IMR-90 (cell line): ENCODE measurements around the gene IFNG. TPM values are rescaled to one million over a fixed set of nuclear protein-coding genes. Genes with fewer than 3 reads are reported as not detected.

ENCODE experiments used
- ATAC-seq: fragments of 200-7000 bp; cut with Tn5 transposase; 2 replicates; pipeline ENCODE4 v1.9.1; 2020; ENCODE audit warnings: low read depth, mild to moderate bottlenecking, moderate library complexity
- BruUV-seq: library from RNA; stranded (reverse); fragments of 400-500 nt; replicated peaks from 2 replicates; lab custom pipeline; 2021; lab: Mats Ljungman, UMichigan
- CTCF ChIA-PET: fragments of 300-600 bp; formaldehyde crosslinking; extraction: SDS; loops from one replicate; lab custom pipeline; 2021; ENCODE audit warnings: antibody characterized with exemption; lab: Yijun Ruan, JAX
- POLR2A ChIA-PET: fragments of 300-600 bp; sonication (Branson Sonifier 250); formaldehyde crosslinking; loops from one replicate; lab custom pipeline; 2022; ENCODE audit warnings: antibody characterized with exemption; ENCODE audit not compliant: unreplicated experiment; lab: Charles Lee
- DNase-seq: peaks from one replicate; pipeline ENCODE4 v3.0.0; 2013
- H2AFZ ChIP-seq: replicated peaks from 2 replicates; pipeline ENCODE3; 2013; ENCODE audit warnings: low read length, mild to moderate bottlenecking; ENCODE audit not compliant: poor library complexity
- H2AK5ac ChIP-seq: 2 replicates; pipeline ENCODE4 v1.6.1; 2013; ENCODE audit warnings: low read depth, low read length, inconsistent platforms
- H2AK9ac ChIP-seq: replicated peaks from 2 replicates; pipeline ENCODE3; 2013; ENCODE audit warnings: mild to moderate bottlenecking, low read depth, low read length, moderate library complexity; ENCODE audit not compliant: poor library complexity
- H2BK120ac ChIP-seq: 2 replicates; pipeline ENCODE4 v1.6.1; 2013; ENCODE audit warnings: low read depth, low read length, inconsistent platforms
- H2BK15ac ChIP-seq: 3 replicates; pipeline ENCODE4 v1.6.1; 2013; ENCODE audit warnings: low read depth, low read length, inconsistent platforms
- H2BK20ac ChIP-seq: 2 replicates; pipeline ENCODE4 v1.6.1; 2013; ENCODE audit warnings: low read depth, mild to moderate bottlenecking, inconsistent platforms, low read length, moderate library complexity
- H2BK5ac ChIP-seq: 2 replicates; pipeline ENCODE4 v1.6.1; 2013; ENCODE audit warnings: mild to moderate bottlenecking, low read depth, low read length, inconsistent platforms; ENCODE audit not compliant: poor library complexity, severe bottlenecking
- H3K14ac ChIP-seq: replicated peaks from 2 replicates; pipeline ENCODE4 v1.6.1; 2013; ENCODE audit warnings: low read depth, low read length, inconsistent platforms
- H3K18ac ChIP-seq: 2 replicates; pipeline ENCODE4 v1.6.1; 2013; ENCODE audit warnings: low read depth, low read length, control low read depth
- H3K23ac ChIP-seq: 2 replicates; pipeline ENCODE4 v1.6.1; 2013; ENCODE audit warnings: low read depth, low read length, inconsistent platforms
- H3K27ac ChIP-seq: 2 replicates; pipeline ENCODE4 v1.5.1; 2013; ENCODE audit warnings: mild to moderate bottlenecking, control low read depth, low read length; ENCODE audit not compliant: insufficient read depth
- H3K27me3 ChIP-seq: 2 replicates; pipeline ENCODE4 v1.6.1; 2013; ENCODE audit warnings: low read length; ENCODE audit not compliant: control insufficient read depth, insufficient read depth
- H3K36me3 ChIP-seq: 2 replicates; pipeline ENCODE4 v1.6.1; 2013; ENCODE audit warnings: low read length, mixed read lengths; ENCODE audit not compliant: control insufficient read depth, insufficient read depth
- H3K4ac ChIP-seq: 2 replicates; pipeline ENCODE4 v1.6.1; 2013; ENCODE audit warnings: low read depth, low read length, inconsistent platforms
- H3K4me1 ChIP-seq: 2 replicates; pipeline ENCODE4 v1.6.1; 2013; ENCODE audit warnings: low read length, mixed read lengths; ENCODE audit not compliant: control insufficient read depth, insufficient read depth
- H3K4me2 ChIP-seq: 2 replicates; pipeline ENCODE4 v1.6.1; 2013; ENCODE audit warnings: low read depth, mild to moderate bottlenecking, control low read depth, low read length, moderate library complexity
- H3K4me3 ChIP-seq: 2 replicates; pipeline ENCODE4 v1.5.1; 2013; ENCODE audit warnings: low read depth, mild to moderate bottlenecking, control low read depth, low read length, moderate library complexity; ENCODE audit not compliant: insufficient read depth
- H3K56ac ChIP-seq: 2 replicates; pipeline ENCODE4 v1.6.1; 2013; ENCODE audit warnings: low read length, inconsistent platforms; ENCODE audit not compliant: insufficient read depth; ENCODE audit errors: extremely low read depth
- H3K79me1 ChIP-seq, 2 experiments: 2 replicates each; pipeline ENCODE4 v1.6.1; 2013; ENCODE audit warnings: low read length in 2 of 2, inconsistent platforms in 1 of 2, low read depth in 1 of 2
- H3K9ac ChIP-seq: 2 replicates; pipeline ENCODE4 v1.6.1; 2013; ENCODE audit warnings: low read depth, low read length, control low read depth
- H3K9me1 ChIP-seq: 2 replicates; pipeline ENCODE4 v1.6.1; 2013; ENCODE audit warnings: low read length, inconsistent platforms; ENCODE audit not compliant: insufficient read depth
- H3K9me3 ChIP-seq: 2 replicates; pipeline ENCODE4 v1.6.1; 2013; ENCODE audit warnings: low read length; ENCODE audit not compliant: control insufficient read depth, insufficient read depth
- H4K20me1 ChIP-seq: 2 replicates; pipeline ENCODE4 v1.6.1; 2013; ENCODE audit warnings: low read length, inconsistent platforms; ENCODE audit not compliant: insufficient read depth
- H4K5ac ChIP-seq: 2 replicates; pipeline ENCODE4 v1.6.1; 2013; ENCODE audit warnings: mild to moderate bottlenecking, low read depth, low read length, control low read depth
- H4K8ac ChIP-seq, 2 experiments: 2 replicates each; pipeline ENCODE4 v1.6.1; 2013; ENCODE audit warnings: low read depth in 2 of 2, low read length in 2 of 2, control low read depth in 1 of 2, inconsistent platforms in 1 of 2
- H4K91ac ChIP-seq: 2 replicates; pipeline ENCODE4 v1.6.1; 2013; ENCODE audit warnings: low read depth, low read length, inconsistent platforms; ENCODE audit not compliant: insufficient read depth
- BHLHE40 ChIP-seq: fragments of 150-350 bp; IDR thresholded peaks from 2 replicates; pipeline ENCODE4 v1.6.1; 2016; ENCODE audit warnings: mild to moderate bottlenecking, low read depth, low read length
- CEBPB ChIP-seq: IDR thresholded peaks from 2 replicates; pipeline ENCODE4 v1.6.1; 2012; ENCODE audit warnings: low read depth, low read length, improper control_type of control experiment
- CHD1 ChIP-seq: IDR thresholded peaks from 2 replicates; pipeline ENCODE4 v1.6.1; 2012; ENCODE audit warnings: low read depth, low read length, improper control_type of control experiment
- CTCF ChIP-seq: conservative IDR thresholded peaks from 2 replicates; pipeline ENCODE4 v1.5.1; 2012; ENCODE audit warnings: mild to moderate bottlenecking, low read depth, low read length, improper control_type of control experiment
- FOS ChIP-seq: fragments of 150-350 bp; IDR thresholded peaks from 2 replicates; pipeline ENCODE4 v1.6.1; 2016; ENCODE audit warnings: low read depth, low read length
- MAFK ChIP-seq: IDR thresholded peaks from 2 replicates; pipeline ENCODE4 v1.6.1; 2012; ENCODE audit warnings: low read depth, low read length, improper control_type of control experiment
- MAZ ChIP-seq: IDR thresholded peaks from 2 replicates; pipeline ENCODE4 v1.6.1; 2012; ENCODE audit warnings: low read depth, mild to moderate bottlenecking, low read length, improper control_type of control experiment, moderate library complexity, borderline replicate concordance
- MXI1 ChIP-seq: IDR thresholded peaks from 2 replicates; pipeline ENCODE4 v1.6.1; 2012; ENCODE audit warnings: low read depth, mild to moderate bottlenecking, low read length, moderate library complexity, borderline replicate concordance
- NFE2L2 ChIP-seq: fragments of 150-350 bp; IDR thresholded peaks from 2 replicates; pipeline ENCODE4 v1.6.1; 2016; ENCODE audit warnings: low read depth, mild to moderate bottlenecking, low read length
- POLR2A ChIP-seq: IDR thresholded peaks from 2 replicates; pipeline ENCODE4 v1.6.1; 2012; ENCODE audit warnings: mild to moderate bottlenecking, low read depth, low read length
- RAD21 ChIP-seq: IDR thresholded peaks from 2 replicates; pipeline ENCODE4 v1.6.1; 2012; ENCODE audit warnings: low read length, improper control_type of control experiment
- RCOR1 ChIP-seq: IDR thresholded peaks from 2 replicates; pipeline ENCODE4 v1.6.1; 2012; ENCODE audit warnings: mild to moderate bottlenecking, low read length, improper control_type of control experiment; ENCODE audit not compliant: insufficient replicate concordance
- RFX5 ChIP-seq: IDR thresholded peaks from 2 replicates; pipeline ENCODE4 v1.8.0; 2012; ENCODE audit warnings: low read depth, mild to moderate bottlenecking, low read length, moderate library complexity
- SMC3 ChIP-seq: fragments of 150-350 bp; IDR thresholded peaks from 2 replicates; pipeline ENCODE4 v1.6.1; 2016; ENCODE audit warnings: low read depth, mild to moderate bottlenecking, antibody characterized with exemption, low read length, moderate library complexity
- WGBS, 2 experiments: methylation state at CpG; one replicate each; pipeline versions ENCODE4 v1.1.5 to v1.1.7; 2013; ENCODE audit warnings: missing lambda C conversion rate in 2 of 2; ENCODE audit not compliant: insufficient read length in 1 of 2; ENCODE audit errors: extremely low coverage in 2 of 2; 5-methylcytosine and 5-hydroxymethylcytosine counted together
- dilution Hi-C: fragments of 300-500 bp; cut with HindIII; formaldehyde crosslinking; loops from one replicate; pipeline ENCODE4 v1.14.3; 2018; ENCODE audit warnings: low sequenced_read_pairs; ENCODE audit not compliant: unreplicated experiment
- in situ Hi-C: fragments of 300-500 bp; cut with MboI; formaldehyde crosslinking; loops from 3 replicates; pipeline ENCODE4 v1.14.3; 2019; ENCODE audit warnings: low sequenced_read_pairs, inconsistent platforms, mixed read lengths
- intact Hi-C: fragments of 100-400 bp; cut with micrococcal nuclease; formaldehyde crosslinking; loops from 2 replicates; pipeline ENCODE4 v1.10.0; 2022
- polyA plus RNA-seq, 3 experiments: library from polyadenylated mRNA; depleted of rRNA; stranded (reverse); fragments of >200 nt; gene quantifications; 2 replicates each; pipeline ENCODE4 v1.2.3, GENCODE V29; 2012; ENCODE audit warnings: low replicate concordance in 1 of 3
- total RNA-seq: library from RNA; depleted of rRNA; stranded (reverse); fragments of >200 nt; gene quantifications from 2 replicates; pipeline ENCODE4 v1.2.3, GENCODE V29; 2012
- TF ChIP-seq, protein P1 (sequence below): fragments of 150-350 bp; IDR thresholded peaks from 2 replicates; pipeline ENCODE4 v1.6.1; 2016; ENCODE audit warnings: low read depth, mild to moderate bottlenecking, low read length, moderate library complexity, borderline replicate concordance
- TF ChIP-seq, protein P2 (sequence below): fragments of 150-350 bp; IDR thresholded peaks from 2 replicates; pipeline ENCODE4 v1.6.1; 2017; ENCODE audit warnings: mild to moderate bottlenecking, antibody characterized with exemption, low read length, low read depth

Gene IFNG
- total and polyA plus RNA-seq, 2 of the 4 experiments (the other 2 are of a cell fraction): not detected

- no CpG with 5 or more reads among the region's 3 CpGs for WGBS, 2 experiments
- Histone ChIP-seq H2BK15ac (no peak overlapping the region), H3K18ac (no peak overlapping the region), H4K8ac (no peak overlapping the region), H2BK120ac (no peak overlapping the region), H3K23ac (no peak overlapping the region), H3K4ac (no peak overlapping the region), H4K5ac (no peak overlapping the region), H3K27ac (no peak overlapping the region), H2BK5ac (no peak overlapping the region), H3K9me1 (no peaks in the 10 kb centered on the region), H2AK5ac (no peak overlapping the region), H3K4me1 (no peaks in the 10 kb centered on the region), H3K56ac (no peak overlapping the region), H3K4me2 (no peak overlapping the region), H4K91ac (no peak overlapping the region), H3K9me3 (no peaks in the 10 kb centered on the region), H3K9ac (no peak overlapping the region), H3K27me3 (peaks cover 6% of the 10 kb centered on the region; the same call in 1 of the 2 replicates), H2AK9ac (no peak overlapping the region), H3K36me3 (no peaks in the 10 kb centered on the region), H2AFZ (no peak overlapping the region), H2BK20ac (no peak overlapping the region), H4K20me1 (no peaks in the 10 kb centered on the region), H3K14ac (no peak overlapping the region), H3K4me3 (no peak overlapping the region), H3K79me1 (no peaks in the 10 kb centered on the region)
- no peak for DNase-seq
- CTCF ChIA-PET: interaction anchor here (0.6 kb wide), 1 partner anchor 470 kb away, joined by 4 read pairs; no protein-coding TSS in a partner anchor
- ATAC-seq: no peak
- intact Hi-C loops (no loop called here), dilution Hi-C loops (no loop called here), in situ Hi-C loops (no loop called here)
- BruUV-seq: no TSS peak
- TF ChIP-seq MAZ (no peak), POLR2A (no peak), RCOR1 (no peak), FOS (no peak), RAD21 (no peak), BHLHE40 (no peak), CHD1 (no peak), CEBPB (no peak), NFE2L2 (no peak), RFX5 (no peak), CTCF (no peak), SMC3 (no peak), MAFK (no peak), MXI1 (no peak)
- TF ChIP-seq, protein P1, sequence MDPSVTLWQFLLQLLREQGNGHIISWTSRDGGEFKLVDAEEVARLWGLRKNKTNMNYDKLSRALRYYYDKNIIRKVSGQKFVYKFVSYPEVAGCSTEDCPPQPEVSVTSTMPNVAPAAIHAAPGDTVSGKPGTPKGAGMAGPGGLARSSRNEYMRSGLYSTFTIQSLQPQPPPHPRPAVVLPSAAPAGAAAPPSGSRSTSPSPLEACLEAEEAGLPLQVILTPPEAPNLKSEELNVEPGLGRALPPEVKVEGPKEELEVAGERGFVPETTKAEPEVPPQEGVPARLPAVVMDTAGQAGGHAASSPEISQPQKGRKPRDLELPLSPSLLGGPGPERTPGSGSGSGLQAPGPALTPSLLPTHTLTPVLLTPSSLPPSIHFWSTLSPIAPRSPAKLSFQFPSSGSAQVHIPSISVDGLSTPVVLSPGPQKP: no peak
- TF ChIP-seq, protein P2, sequence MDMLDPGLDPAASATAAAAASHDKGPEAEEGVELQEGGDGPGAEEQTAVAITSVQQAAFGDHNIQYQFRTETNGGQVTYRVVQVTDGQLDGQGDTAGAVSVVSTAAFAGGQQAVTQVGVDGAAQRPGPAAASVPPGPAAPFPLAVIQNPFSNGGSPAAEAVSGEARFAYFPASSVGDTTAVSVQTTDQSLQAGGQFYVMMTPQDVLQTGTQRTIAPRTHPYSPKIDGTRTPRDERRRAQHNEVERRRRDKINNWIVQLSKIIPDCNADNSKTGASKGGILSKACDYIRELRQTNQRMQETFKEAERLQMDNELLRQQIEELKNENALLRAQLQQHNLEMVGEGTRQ: no peak
- POLR2A ChIA-PET: no interaction called here
Measured at GRCh38 chr12:68185598-68185997, 26.1 kb upstream of the IFNG start.
